GM19193 (cell line): ENCODE results near the gene BUD31.

Experiments used
- POLR2A ChIP-seq: IDR thresholded peaks from 4 replicates; pipeline ENCODE4 v1.6.1; 2011; ENCODE audit not compliant: insufficient read depth, insufficient read length; ENCODE audit errors: extremely low read depth

The BUD31 gene

GRCh38 chr7:99438573-99439480 lies 30.1 kb downstream of the BUD31 start, which contains the start of the genes CPSF4 and PTCD1:
Gene CPSF4 (plus strand): TSS chr7:99438943. CDS start chr7:99439083, 140 bp downstream.
Gene PTCD1 (minus strand): TSS chr7:99438798. CDS start chr7:99435242, 3,556 bp downstream.
- TF ChIP-seq POLR2A, result peak; percentile 78

- TF ChIP-seq POLR2A, result no peak
These were observed 31.4 kb downstream of the BUD31 start for GRCh38 chr7:99440195-99440594.

GRCh38 chr7:99446096-99446495 lies 37.3 kb downstream of the BUD31 start:
- no peak for TF ChIP-seq POLR2A

GRCh38 chr7:99447943-99448342 lies 39.2 kb downstream of the BUD31 start:
- no peak for TF ChIP-seq POLR2A

- TF ChIP-seq POLR2A, result no peak
These were observed 40.1 kb downstream of the BUD31 start for GRCh38 chr7:99448855-99449254.

GRCh38 chr7:99449326-99449725 lies 40.6 kb downstream of the BUD31 start:
- no peak for TF ChIP-seq POLR2A

- no peak for TF ChIP-seq POLR2A
These were observed 43.2 kb downstream of the BUD31 start for GRCh38 chr7:99451936-99452335.

GRCh38 chr7:99452541-99452940 lies 43.8 kb downstream of the BUD31 start:
- TF ChIP-seq POLR2A, result no peak

- TF ChIP-seq POLR2A, result no peak
These were observed 44.3 kb downstream of the BUD31 start for GRCh38 chr7:99453105-99453504.

GRCh38 chr7:99455874-99456273 lies 47.1 kb downstream of the BUD31 start:
- no peak for TF ChIP-seq POLR2A

- TF ChIP-seq POLR2A, result peak; percentile 9
These were observed 47.5 kb downstream of the BUD31 start for GRCh38 chr7:99456288-99456687.

GRCh38 chr7:99457050-99457649 lies 48.4 kb downstream of the BUD31 start:
- TF ChIP-seq POLR2A, result no peak

- TF ChIP-seq POLR2A, result no peak
These were observed 49.1 kb downstream of the BUD31 start for GRCh38 chr7:99457650-99458493.

- no peak for TF ChIP-seq POLR2A
These were observed 50.3 kb downstream of the BUD31 start for GRCh38 chr7:99459087-99459486.

- no peak for TF ChIP-seq POLR2A
These were observed 51.9 kb downstream of the BUD31 start for GRCh38 chr7:99460651-99461050.

- no peak for TF ChIP-seq POLR2A
These were observed 52.5 kb downstream of the BUD31 start for GRCh38 chr7:99461221-99461620.

- TF ChIP-seq POLR2A, result no peak
These were observed 56.6 kb downstream of the BUD31 start for GRCh38 chr7:99465421-99465768.
